Skin of body (tissue), 2 donors: Measurements from ENCODE around the gene SHB. TPM values are rescaled to one million over a fixed set of nuclear protein-coding genes. Genes with fewer than 3 reads are reported as not detected.
"Not testable (repeated sequence)": the region's sequence is repeated elsewhere in the genome, so short reads cannot be mapped to it uniquely, and the experiment has no call there.

Source experiments
- DNase-seq: peaks from one replicate; lab custom pipeline; 2025; lab: John Stamatoyannopoulos, UW
- total RNA-seq: library from RNA; depleted of rRNA; stranded (reverse); fragments of >200 nt; gene quantifications from one replicate; pipeline ENCODE4 v1.2.3, GENCODE V29; 2014

SHB gene
- total RNA-seq, 1 donor from 2014 or later, result 10.9 TPM

DNA sequence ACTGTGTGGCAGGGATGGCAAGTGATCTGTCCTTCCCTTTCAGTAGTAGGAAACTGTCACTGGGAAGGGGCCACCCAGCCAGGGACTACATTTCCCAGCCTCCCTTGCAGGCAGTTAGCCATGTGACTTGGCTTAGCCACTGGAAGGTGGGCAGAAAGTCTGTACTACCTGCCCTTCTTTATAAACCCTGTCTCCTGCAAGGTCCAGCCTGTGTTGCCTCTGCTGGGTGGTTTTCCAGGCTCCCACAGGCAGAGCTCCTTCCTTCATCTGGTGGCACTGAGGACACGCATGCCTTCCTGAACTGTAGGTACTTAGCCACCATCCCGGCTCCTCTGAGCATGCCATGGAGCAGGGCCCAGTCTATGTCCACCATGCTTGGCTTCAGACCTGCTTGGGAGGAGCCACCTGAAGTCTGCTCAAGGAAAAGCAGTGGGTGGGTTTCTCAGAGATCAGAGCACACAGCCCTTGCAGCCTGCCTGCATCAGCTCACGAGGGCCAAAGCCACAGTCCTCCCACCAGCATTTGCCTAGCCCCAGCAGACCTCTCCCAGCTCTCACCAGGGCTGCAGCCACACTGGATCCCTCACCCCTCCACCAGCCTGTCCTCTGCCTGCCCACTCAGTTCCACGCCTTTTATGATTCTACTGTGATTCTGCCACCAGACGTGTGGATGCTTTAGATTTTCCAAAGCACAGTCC is 148.4 kb downstream of the SHB start:
- DNase-seq, result no peak

DNA sequence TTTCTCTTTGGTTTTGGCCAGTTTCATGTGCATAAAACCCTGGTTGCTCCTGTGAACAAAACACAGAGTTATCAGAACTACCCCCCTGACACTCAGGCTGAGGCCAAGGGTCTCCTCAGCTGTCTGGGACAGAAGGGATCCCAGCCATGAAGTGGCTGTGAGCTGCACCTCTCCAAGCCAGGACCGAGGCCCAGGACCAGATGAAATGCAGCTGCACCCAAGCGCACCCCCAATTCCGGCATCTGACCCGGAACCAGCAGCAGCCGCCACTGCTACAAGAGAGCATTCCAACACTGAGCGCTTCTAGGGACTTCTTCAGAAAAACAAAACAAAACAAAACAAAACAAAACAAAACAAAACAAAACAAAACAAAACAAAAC is 149.1 kb downstream of the SHB start:
- DNase-seq, result no peak

DNA sequence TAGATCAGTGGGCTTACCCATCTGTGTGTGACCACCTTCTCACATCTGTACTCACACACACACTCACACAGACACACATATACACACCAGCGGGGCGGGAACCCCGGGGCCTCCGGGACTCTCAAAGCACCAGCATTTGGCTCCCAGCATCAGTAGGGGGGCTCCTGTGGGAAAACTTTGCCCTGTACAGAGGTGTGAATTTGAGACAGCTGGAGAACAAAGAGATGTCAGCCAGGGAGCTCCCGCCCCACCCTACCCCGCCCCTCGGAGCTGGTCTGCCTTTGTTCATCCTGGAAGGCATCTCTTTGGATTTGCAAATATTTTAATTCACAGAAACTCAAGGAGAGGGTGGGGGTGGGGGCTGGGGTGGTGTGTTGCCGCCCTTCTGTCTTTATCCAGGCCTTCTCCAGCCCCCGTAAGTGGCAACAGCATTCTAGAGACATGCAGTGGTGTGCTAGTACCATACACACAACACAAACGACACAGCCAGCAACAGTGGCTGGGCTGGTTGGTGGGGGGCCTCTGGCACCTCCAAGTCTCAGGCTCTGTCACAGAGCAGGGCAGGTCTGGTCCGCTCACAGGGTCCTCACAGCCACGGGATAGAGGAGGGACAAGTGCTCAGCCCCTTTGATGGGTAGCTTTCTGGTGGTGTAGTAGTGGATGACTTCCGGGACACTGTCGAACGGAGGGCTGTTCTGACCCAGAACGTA is 149.6 kb downstream of the SHB start:
- DNase-seq, result no peak

DNA sequence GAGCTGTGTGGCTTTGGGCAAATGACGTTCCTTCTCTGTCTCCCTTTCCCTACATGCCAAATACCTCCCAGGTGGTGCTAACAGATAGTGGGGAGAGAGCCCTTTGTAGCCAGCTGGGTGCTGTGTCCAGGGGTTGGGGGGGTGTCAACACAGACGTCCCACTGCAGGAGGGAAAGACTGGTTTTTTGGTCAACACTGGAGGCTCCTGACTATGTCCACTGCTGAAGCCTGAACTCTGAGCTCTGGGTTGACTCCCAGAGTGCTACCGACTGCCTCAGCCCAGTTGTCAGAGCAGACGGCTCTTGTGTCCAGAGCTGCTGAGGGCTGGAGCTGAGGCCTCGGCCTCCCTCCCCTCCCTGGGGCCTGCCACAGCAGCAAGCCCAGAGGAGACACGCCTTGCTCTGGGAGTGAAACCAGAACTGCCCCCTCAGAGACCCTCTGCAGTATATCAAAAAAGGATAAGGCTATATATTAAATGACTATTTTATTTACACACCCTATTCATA is 150.3 kb downstream of the SHB start:
- DNase-seq, result no peak

DNA sequence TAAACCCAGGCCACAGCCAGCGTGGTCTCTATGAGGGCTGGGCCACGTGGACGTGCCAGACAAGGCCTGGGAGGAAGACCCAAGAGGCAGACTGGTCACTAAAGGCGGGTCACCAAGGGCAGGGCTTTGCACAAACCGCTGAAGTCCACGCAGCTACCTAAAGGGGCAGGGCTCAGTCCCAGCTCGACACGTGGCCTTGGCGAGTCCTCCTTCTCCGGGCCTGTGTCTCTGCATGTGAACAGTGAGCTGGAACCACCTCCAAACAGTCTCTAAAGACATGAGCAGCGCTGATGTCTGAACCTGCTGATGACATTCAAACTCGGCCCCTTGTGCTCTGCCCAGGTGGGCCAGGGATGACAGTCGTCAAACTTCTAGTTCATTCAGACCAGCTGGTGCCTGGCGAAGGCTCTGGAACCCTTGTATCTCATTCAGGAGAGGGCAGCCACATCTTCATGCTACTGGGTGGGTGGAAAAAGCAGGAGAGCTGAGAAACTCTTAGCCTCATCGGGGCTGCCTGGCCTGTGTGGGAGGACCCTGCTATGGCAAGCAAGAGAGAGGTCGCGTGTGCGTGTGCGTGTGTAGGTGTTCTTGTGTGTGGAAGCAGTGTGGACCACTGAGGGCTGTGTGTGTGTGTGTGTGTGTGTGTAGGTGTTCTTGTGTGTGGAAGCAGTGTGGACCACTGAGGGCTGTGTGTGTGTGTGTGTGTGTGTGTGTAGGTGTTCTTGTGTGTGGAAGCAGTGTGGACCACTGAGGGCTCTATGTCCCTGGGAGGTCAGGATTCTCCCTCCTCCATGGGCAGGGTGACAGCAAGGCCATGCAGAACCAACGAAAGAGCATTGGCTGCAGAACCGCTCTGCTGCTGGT is 151.0 kb downstream of the SHB start:
- no peak for DNase-seq

DNA sequence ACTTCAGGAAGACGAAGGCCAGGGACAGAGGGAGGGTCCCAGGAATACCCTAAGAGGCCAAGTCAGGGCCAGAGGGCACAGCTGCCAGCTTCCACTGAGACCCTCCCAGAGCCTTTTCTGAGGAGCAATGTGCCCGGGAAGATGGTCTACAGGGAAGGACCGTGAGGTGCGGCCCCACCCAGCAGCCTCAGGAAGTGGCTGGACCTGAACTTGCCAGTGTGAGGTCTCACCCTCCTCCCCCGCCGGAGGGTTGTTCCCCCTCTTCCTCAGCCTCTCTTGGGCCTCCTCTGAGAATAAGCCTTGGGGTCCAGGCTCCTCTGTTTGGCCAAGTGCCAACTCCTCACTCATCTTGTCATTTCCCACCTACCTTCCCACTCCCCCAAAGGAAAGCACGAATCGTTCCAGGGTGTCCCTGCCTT is 151.7 kb downstream of the SHB start:
- no peak for DNase-seq

DNA sequence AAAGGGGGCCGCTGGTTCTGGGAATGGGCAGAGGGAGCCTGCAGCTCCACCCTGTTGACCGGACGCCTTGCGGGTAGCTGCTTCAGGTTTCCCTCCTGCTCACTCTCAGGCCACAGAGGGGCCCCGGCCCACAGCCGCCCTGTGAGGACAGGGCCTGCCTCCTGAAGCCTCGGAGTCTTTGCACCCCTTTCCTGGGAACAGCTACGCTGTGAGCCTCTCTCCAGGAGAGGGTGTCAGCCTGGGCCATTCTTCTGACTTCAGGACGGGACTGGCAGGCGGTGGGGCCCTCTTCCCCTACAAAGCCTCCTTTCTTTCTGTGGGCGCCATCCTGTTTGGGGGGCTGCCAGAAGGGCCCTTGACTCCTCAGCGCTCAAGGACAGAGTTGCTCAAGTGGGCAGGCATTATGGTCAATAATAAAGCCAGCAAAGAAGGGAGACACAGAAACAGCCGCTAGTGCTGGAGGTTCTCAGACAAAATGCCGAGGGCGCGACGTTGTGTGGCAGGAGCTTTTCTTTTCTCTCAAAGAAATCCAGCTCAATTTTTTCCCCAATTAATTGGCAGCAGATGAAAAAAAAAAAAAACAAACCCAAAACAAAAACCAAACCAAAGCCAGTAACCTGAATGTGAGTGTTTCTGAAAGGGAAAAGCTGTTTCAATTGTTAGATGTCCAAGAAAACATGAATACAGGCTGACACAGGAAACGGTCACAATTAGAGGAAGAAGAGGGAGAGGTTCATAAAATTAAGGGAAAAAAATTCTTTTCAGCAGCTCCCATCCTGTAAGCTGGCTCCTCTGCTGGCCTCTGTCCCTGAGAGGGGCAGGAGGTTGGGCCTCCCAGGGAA is 152.3 kb downstream of the SHB start:
- peak; percentile 13 for DNase-seq

DNA sequence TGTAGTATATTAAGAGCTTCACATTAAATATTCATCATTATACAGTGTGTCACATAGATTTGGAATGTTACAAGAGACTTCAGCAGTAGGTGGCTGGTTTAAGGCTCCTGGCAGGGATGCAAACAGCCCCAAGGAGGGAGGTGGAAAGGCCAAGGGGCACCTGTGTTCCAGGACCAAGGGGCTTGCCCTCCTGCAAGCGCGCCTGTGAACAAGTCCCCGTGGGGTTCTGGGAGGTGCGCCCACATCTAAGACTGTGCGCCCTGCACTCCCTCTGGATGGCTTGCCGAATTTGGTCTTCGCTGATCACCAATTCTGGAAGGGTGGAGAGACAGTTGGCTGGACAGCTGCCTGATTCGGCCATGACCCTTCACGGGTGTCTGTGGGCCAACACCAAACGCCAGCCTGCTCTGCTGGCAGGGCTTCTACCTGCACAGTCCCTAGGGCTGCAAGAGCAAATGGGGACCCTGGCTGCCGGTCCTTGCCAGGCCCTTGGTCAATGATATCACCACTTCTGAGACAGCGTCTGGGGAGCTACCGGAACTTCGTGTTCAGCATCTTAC is 153.0 kb downstream of the SHB start:
- no peak for DNase-seq

DNA sequence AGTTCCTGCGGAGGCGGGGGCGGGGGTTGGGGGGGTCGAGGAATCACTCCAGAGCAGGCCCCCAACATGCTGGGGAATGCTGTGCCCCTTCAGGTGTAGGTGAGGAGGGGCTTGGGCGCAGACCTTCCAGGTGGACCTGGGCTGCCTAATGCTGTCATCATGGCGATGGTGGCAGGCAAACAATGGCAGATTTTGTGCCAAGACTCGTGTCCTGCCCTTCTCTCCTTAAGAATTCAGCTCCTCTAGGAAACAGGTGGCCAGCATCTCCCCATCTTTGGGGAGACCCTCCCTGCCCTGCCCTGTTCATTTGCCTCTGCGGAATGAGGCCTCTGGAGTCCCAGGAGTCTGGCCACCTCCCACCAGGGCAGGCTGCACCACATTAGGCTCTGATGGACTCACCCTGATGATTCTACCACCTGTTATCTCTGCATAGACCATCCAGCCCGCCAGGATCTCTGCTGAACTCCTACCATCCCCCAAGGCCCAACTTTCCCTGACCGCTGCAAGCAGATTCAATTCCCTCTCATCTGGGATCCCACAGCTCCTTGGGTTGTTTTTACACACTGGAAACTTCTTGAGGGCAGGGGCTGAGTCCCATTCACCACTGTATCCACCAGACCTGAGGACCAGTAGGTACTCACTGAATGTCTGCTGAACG is 154.2 kb downstream of the SHB start:
- DNase-seq, result no peak

DNA sequence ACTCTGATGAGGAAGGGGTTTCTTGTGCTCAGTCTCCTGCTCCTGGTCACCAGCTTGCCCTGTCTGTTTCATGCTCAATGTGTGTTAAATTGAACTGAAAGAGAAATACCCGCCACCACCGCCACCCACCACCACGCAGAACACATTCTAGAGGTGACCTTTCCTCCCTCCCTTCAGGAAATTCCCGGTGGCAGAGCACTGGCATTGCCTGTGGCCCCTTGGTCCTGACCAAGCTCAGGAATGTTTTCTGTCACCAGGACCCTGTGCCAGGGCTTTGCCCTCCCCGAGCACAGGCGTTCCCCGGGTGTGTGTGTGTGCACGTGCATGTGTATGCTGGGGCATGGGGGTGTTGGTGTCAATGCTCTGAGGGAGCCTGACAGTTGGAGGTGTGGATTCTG is 154.9 kb downstream of the SHB start:
- DNase-seq, result no peak

DNA sequence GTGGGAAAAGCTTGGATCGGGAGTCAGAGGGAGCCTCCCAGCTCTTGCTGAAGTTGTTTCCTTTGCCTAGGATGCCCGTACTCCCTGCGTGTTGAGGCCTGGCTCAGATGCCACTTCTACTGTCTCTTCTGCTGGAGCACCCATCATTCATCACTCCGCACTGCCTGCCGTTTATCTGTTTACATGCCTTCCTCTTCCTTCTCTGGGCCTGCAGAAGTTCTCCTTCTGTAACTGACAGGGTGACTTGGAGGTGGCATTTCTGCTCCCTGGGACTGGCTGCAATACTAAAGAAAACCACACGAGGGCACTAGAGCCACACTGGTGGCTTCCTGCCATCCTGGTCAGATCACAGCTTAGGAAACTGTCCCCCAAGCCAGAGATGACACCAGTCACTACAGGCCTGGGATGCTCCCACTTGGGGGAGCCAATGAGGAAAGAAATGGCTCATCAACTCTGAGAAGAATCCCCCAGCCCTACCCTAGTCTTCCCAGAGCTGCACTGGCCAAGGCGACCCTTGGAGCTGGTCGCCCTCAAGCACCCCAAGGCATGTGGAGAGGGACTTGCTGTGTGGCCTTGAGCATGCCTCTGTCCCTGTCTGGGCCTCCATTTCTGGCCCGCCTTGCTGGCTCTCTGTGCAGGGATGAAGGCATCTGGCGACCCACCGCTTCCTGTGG is 155.4 kb downstream of the SHB start:
- peak; percentile 89 for DNase-seq

DNA sequence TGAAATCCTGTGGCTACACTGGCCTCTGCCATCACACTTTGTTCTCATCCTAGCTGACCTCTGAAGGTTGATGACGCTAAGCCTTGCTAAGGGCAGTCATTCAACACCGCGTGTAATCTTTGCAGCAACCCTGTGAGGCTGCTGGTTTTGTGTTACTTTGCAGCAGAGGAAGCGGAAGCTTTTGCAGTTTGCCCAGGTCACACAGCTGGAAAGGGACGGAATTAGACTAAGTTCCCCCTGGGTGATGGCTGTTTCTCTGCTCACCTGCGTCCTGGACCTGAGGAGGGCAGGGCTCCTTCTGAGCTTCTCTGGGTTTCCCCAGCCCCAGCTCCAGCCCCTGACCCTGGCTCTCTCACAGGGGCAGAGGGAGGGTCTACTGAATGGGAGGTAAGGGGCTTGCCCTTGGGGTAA is 157.8 kb downstream of the SHB start:
- no peak for DNase-seq

DNA sequence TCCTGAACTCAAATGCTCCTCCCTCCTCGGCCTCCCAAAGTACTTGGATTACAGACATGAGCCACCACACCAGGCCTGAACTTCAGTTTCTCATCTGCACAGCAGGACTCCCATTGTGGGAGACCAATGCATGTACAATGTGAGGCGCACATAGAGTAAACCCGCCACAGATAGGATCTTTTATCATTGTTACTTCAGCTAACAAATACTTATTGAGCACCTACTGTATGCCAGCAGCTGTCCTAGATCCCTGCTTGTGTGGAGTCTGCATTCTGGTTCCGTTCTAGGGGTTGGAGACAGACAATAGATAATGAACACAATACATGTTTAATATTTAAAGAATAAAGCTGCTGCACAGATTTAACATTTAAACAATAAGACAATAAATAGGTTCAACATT is 158.8 kb downstream of the SHB start:
- no peak for DNase-seq

DNA sequence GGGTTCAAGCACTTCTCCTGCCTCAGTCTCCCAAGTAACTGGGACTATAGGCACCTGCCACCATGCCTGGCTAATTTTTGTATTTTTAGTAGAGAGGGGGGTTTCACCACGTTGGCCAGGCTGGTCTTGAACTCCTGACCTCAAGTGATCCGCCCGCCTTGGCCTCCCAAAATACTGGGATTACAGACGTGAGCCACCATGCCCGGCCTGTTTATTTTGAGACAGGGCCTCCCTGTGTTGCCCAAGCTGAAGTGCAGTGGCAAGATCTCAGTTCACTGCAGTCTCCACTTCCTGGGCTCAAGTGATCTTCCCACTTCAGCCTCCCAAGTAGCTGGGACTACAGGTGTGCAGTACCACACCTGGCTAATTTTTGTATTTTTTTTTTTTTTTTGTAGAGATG is 159.2 kb downstream of the SHB start:
- DNase-seq, result not testable (repeated sequence)

DNA sequence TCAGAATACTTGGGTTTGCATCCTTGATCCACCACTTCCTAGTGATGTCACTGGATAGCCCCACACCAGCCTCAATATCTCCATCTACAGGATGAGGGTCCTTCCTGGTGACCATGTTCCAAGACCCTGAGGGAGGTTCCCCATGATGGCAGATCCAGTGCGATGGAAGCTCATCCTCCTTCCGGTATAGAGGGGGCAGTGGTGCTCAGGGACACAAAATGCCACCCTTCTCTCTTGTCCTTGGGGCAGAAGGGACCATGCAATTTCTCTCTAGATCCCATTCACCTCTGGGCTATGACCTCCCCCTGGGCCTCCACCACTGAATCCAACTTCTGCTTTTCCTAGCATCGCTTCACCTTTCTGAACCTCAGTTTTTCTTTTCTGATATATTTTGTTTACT is 159.7 kb downstream of the SHB start:
- no peak for DNase-seq

DNA sequence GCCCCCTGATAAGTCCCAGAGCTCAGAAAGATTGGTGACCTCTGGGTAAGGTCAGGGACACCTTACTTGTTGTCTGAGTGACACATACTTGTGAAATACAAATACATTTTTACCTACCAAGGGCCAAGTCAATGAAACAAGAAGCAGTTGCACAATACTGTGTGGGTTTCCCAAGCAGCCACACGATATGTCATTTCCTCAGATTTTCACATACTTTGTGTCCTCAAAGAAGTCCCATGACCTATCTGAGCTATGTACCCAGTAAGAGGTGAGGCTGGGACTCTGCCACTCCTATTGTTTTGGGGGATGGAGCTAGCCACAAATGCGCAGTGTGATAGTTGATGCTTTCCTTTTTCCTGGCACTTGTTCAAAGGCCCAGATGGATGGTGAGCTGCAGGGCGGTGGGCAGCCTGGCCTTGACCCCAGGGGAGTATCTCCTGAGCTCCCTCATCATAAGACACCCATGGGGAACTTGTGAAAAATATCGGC is 160.3 kb downstream of the SHB start:
- DNase-seq, result no peak

DNA sequence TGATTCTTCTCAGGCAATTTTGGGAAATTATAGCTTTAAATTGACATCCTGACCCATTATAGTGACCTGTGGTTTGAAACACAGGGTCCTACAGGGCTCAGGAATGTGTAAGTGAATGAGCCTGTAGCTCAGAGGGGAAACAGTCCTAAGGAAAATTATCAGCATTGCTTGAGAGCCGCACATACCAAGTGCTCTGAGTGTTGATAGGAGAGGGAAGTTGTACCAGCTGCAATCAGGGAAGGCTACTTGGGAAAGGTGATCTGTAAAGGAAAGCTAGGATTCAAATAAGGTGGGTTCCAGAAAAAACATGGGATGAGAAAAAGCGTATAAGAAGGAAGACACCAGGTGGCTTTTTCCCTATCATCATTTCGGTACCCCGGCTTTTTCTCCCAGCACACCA is 160.7 kb downstream of the SHB start:
- DNase-seq, result no peak

DNA sequence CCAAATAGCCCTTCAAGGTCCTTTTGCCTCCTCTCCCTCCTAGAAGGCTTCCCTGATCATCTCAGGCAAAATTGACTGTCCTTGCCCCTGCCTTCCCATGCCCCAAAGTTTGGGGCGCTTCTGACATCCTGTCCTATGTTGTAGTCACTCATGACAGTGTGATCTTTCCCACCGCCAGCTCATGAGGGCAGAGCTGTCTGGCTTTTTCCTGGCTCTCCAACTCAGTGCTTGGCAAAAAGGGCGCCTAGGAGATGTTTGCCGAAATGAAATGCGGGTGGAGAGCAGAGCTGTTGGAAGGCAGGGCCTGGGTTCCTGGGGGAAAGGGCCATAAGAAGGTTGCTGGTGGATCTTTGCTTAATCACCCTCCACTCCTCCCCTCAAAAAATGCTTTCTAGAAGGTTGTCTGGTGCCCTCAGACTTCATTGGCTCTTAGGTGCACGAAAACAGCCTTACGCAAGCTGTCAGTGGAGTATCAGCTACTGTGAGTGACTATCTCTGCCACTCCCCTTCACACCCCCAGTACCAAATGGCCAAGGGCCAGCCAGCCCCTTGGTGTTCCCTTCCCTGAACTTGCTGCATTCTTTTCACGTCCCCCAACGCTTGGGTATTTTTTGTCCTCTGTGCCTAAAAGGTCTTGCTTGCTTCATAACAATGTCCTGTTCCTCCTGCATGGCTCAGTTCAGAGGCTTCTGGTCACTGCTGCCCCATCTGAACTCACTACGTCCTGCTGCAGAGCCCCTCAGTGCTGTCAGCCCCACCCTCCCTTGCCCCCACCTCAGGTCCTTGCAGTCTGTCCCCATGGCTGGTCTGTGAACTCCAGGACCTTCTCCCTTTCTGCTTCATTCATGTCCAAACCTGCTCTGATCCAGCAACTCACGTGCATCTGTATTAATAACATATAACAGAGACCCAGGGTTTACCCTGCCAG is 162.5 kb downstream of the SHB start:
- no peak for DNase-seq
